GM18907 (cell line): ENCODE data around the gene HS6ST2.
A peak's percentile ranks its signal among the peaks of the same experiment; 100 is the strongest.

Source experiments
- ATAC-seq: cut with Tn5 transposase; IDR thresholded peaks from one replicate; pipeline ENCODE4 v1.9.1; 2021; ENCODE audit warnings: mild to moderate bottlenecking, moderate library complexity; ENCODE audit not compliant: unreplicated experiment

Gene HS6ST2

DNA sequence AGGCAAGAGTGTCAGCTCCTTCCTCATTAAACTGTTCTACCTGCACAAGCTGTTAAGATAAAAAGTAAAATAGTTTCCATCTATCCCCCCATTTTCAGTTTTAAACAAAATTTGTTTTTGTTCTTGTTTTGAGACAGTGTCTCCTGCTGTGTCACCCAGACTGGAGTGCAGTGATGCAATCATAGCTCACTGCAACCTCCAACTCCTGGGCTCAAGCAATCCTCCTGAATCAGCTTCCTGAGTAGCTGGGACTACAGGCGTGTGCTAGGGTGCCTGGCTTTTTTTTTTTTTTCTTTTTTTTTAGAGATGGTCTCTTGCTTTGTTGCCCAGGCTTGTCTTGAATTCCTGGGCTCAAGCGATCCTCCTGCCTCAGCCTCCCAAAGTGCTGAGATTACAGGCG lies 105.4 kb downstream of the HS6ST2 start:
- no peak for ATAC-seq

DNA sequence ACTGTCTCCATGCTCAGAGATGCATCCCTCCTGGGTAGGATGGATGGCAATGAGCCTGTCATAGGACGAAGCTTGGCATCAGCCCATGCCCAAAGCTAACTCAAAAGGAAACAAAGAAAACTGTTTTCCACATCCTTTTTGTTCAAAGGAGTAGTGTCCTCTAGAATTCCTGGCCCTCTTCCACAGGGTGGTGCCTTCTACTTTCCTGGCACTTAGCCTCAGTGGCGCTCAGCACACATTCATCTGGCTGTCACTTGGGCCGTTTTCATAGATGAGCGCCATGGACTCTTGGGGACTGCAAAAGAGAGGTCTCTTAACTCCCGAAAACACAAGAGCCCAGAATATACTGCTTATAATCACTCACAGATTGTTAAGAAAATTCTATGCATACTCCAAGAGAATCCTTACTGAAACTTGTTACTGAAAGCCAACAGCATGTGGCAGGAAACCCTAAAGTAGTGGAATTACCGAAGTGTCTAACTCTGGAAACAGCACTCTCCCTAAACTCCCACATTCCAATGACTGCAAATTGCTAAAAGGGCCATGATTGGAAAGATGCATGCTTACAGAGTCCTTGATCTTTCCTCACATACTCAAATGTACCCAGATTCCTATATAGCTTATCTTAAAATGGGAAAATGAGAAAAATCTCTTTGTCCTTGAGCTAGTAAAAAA lies 110.0 kb downstream of the HS6ST2 start:
- no peak for ATAC-seq

DNA sequence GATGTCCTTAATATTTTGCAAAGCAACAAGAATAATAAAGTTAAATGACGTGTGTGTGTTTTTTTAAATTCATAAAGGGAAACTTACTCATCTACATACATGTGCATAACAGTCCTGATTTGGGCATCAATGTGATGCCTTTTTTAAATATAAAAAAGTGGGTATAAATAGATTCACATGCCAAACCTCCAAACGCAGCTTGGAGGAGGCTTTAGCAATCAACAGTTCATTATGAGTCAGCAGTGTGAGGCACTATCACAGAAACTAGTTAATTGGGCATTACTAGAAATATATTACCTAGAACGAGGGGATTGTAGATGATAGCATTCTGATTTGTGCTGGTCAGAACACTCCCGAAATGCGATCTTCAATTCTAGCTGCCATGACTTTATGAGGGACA lies 115.1 kb downstream of the HS6ST2 start:
- ATAC-seq, result no peak

DNA sequence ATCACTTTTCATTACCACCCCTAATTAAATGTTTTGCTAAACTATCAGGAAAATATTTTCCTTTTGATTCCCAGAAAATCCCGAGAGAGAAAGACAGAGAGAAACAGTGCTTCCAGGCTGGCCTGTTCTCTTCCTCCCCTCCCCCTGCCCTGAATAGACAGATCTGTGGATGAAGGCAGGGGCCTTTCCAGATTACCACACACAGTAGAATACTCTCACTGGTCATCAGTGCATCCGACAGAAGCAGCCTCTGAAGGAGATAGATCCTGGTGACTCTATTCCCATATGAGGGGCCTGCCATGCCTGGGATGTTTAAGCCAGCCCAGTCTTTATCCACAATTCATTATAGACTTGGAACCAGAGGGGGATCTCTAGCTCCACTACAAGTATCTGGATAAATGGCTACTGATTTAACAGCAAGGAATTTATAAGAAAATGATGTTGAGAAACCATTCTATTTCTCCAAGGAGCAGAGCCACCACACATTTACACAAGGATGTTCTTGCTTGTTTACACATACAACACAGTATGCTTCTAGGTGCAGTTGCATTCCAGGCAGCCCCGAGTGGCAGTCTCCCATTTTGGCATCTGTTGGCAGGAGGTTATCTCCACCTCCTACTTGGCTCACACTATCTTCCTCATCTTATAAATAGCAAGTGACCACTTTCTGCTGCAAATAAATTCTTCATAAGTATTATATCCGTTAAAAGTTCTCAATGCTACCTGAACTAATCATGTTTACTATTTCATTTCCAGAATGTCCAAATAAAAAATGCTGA lies 115.8 kb downstream of the HS6ST2 start:
- ATAC-seq, result no peak

GRCh38 chrX:132837967-132838366 lies 120.5 kb downstream of the HS6ST2 start:
- ATAC-seq, result no peak

DNA sequence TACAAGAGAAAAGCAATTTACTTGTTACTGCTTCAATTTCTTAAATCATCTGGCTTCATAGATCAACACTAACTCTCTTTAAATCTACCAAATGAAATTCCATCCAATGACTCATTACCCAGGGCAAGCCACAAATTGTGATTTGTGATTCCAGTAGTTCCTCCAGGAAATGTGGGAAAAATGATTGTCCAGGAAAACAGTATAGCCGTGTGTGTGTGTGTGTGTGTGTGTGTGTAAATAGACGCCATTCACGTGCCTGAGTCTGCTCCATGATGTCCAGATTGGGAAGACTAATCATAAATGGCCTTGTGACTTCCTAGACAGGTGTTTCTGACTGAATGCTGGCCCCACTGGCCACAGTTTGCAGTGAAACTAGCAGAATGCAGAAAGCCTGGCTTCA lies 121.3 kb downstream of the HS6ST2 start:
- ATAC-seq, result no peak

GRCh38 chrX:132836471-132836870 lies 122.0 kb downstream of the HS6ST2 start:
- no peak for ATAC-seq

- ATAC-seq, result no peak
Observed at GRCh38 chrX:132834741-132835140, 123.7 kb downstream of the HS6ST2 start.

- no peak for ATAC-seq
Observed at GRCh38 chrX:132834109-132834508, 124.3 kb downstream of the HS6ST2 start.

DNA sequence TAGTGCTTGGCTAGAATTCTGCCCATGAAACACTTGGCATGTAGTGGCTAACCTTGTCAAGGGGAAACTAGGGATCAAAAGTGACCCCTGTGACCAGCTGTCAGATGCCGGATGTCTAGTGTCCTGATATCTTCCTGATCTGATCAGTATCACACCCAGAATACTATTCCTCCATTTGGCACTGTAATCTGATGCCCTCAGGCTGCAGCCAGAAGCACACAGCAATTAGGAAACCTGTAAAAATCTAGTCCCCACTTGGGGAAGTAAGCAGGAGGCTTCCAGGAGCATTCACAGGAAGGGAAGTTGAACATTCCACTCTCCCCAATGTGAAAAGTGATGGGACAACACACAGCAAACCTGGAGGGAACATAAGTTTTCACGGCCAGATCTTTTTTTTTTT lies 125.1 kb downstream of the HS6ST2 start:
- ATAC-seq, result no peak

GRCh38 chrX:132831336-132831973 lies 127.0 kb downstream of the HS6ST2 start:
- no peak for ATAC-seq

- peak; percentile 52 for ATAC-seq
Observed at GRCh38 chrX:132822634-132823012, 135.8 kb downstream of the HS6ST2 start.

DNA sequence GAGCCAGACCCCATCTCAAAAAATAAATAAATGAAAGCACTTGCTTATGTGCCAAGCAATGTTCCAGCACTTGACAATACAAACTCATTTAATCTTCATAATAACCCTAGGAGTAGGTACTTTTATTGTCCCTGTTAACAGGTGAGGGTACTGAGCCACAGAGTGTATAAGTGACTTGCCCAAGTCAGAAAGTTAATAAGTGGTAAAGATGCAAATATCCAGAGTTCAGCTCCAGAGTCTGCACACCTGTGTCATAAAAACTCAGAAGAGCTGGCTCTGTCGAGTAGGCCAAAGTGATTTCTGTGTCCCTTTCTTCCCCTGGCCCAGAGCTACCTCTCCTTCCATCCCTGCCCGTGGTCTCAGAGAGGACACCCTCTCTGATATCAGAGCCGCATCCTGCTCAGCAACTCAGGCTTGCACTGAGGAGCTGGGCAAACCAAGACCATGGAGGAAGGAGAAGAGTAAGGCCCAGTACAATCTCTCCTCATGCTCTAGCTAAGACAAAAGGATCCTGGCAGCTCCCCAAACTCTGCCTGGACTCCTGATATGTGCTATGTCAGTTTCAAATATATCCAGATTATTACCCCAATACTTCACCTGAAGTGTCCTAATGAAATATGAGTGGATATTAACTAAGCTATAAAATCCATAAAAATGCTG lies 136.3 kb downstream of the HS6ST2 start:
- peak; percentile 67 for ATAC-seq

GRCh38 chrX:132820675-132821074 lies 137.8 kb downstream of the HS6ST2 start:
- ATAC-seq, result no peak

DNA sequence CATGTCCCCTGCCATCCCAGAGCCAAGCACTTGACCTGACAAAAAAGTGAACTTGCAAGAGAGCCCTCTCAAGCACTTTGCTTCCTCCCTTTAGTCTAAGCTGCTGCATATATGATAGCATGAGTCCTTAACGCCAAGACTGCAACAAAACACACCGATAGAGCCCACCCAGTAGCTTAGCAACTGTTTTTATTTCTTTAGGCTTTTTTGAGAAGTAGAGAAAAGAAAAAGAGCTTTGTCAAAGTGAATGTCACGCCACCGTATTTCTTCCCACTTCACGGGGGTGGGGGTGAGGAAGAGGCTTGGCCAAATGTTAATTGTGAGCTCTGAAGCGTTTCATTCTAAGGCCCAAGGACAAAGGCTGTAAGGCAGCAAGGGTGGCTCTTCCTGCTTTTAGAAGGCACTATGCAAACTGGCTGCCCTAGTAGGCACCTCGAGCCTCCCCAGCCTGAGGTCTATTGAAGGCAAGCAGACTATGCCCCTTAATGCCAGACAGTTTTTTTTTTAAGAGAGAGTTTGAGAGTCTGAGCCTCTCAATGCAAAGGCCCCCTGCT lies 138.6 kb downstream of the HS6ST2 start:
- ATAC-seq, result no peak

DNA sequence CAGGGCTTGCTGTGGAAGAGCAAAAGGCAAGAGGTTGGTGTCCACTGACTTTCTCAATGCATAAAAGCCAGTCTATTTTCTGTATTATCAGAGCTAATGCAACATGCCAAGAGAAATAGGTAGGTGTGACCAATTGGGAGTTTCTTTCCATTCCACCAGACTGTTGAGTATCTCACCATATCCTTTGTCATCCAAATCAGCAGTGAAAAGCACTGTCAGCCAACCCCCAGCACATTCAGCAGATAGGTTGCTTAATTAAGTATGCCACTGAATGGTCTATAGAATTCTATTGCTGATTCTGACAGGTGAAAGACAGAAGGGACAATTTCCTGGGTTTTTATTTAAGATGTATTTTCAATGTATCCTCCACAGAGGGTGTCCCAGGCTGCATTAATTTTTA lies 139.8 kb downstream of the HS6ST2 start:
- ATAC-seq, result no peak

DNA sequence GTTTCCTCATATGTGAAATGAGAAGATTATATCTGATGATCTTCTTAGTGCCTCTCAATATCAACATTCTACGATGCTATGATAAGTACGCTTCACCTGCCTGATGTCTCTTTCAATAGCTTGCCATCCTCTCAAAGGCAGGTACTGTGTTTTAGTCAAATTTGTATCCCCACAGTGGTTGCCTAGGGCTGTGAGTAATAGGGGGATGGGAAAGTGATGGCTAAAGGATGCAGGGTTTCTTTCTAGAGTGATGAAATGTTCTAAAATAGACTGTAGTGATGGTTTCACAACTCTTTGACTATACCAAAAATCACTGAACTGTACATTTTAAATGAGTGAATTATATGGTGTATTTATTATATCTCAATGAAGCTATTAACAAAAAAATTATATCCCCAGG lies 142.8 kb downstream of the HS6ST2 start:
- ATAC-seq, result no peak

DNA sequence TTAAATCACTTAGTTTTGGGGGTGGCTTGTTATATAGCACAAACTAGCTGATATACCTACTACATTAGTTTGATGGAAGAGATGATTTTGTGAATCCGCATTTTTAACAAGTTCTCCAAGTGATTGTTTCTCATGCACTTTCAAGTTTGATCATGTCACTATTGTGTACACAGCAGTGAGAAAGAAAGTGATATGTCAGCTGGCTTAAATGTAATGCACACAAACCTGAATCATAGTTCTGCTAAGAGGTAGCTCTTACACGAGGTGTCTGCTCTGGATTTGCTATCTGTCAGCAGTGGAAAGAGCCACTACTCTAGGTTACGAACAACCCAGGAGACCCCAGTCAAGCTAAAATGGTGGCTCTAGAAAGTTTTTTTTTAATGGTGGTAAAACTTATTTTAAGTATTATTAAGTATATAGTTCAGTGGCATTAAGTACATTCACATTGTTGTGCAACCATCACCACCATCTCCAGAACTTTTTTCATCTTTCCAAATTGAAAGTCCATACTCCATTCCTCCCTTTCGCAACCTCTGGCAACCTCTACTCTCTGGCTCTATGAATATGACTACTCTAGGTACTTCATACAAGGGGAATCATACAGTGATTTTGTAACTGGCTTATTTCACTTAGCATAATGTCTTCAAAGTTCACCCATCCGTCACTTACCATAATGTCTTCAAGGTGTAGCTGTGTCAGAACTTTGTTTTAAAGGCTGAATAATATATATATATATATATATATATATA lies 147.3 kb downstream of the HS6ST2 start:
- ATAC-seq, result no peak

DNA sequence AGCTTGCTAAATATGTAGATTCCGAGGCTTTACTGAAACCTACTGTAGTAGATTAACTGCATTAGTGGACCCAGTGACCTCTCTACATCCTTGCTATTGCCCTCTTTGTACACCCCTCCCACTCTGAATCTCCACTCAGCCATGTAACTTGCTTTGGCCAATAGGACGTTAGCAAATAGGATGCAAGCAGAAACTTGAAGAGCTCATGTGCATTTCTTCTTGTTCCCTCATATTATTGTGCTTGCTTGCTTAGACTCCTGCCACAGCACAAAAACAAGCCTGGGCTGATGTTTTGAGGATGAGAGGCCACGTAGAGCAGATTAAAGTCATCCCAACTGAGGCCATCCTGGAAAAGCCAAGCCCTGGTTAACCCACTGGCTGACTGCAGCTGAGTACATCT lies 147.9 kb downstream of the HS6ST2 start:
- ATAC-seq, result no peak

DNA sequence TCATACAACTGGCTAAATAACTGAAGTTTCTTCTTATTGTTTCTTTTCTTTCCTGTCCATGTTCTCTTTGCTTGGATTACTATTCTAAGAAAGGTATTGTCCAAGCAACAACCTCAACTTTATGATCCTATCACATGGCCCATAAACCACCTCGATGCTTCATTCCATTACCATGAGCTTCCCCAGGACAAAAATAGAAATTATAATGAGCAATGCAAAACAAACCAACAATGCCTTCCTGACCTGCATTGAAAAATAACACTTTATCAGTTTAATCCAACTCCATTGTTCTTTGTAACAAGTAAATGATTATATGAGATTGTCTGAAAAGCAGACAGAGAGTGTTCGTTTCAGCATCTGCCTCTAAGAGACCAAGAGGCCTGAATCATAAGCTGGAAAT lies 148.8 kb downstream of the HS6ST2 start:
- no peak for ATAC-seq
